Central memory CD8-positive, alpha-beta T cell (primary cell): ENCODE measurements around the gene PFN3.
A peak's percentile ranks its signal among the peaks of the same experiment; 100 is the strongest.
"Not testable (repeated sequence)": the region's sequence is repeated elsewhere in the genome, so short reads cannot be mapped to it uniquely, and the experiment has no call there.

Experiments used
- ATAC-seq: fragments of 150-1000 bp; cut with Tn5 transposase; replicated peaks from 2 replicates; pipeline ENCODE4 v1.10.0; 2022; ENCODE audit warnings: mild to moderate bottlenecking, moderate FRiP score, moderate number of reproducible peaks; ENCODE audit not compliant: poor library complexity, severe bottlenecking; ENCODE audit errors: extremely low read depth
- DNase-seq, 2 donors: peaks; one replicate each; pipeline ENCODE4 v3.0.0; 2021; ENCODE audit warnings: low spot score in 2 of 2
- H3K27ac Mint-ChIP-seq: one replicate; pipeline ENCODE4 v1.8.0; 2022; ENCODE audit warnings: low read depth, mild to moderate bottlenecking, moderate library complexity, mixed read lengths
- H3K27me3 Mint-ChIP-seq: one replicate; pipeline ENCODE4 v1.8.0; 2022; ENCODE audit warnings: mixed read lengths
- H3K36me3 Mint-ChIP-seq: one replicate; pipeline ENCODE4 v1.8.0; 2022; ENCODE audit warnings: mild to moderate bottlenecking, moderate library complexity, mixed read lengths; ENCODE audit not compliant: insufficient read depth
- H3K4me1 Mint-ChIP-seq: one replicate; pipeline ENCODE4 v1.8.0; 2022; ENCODE audit warnings: mixed read lengths
- H3K4me3 Mint-ChIP-seq: one replicate; pipeline ENCODE4 v1.8.0; 2022; ENCODE audit warnings: mild to moderate bottlenecking, moderate library complexity, mixed read lengths
- H3K9me3 Mint-ChIP-seq: one replicate; pipeline ENCODE4 v1.8.0; 2022; ENCODE audit warnings: mixed read lengths

PFN3 gene

DNA sequence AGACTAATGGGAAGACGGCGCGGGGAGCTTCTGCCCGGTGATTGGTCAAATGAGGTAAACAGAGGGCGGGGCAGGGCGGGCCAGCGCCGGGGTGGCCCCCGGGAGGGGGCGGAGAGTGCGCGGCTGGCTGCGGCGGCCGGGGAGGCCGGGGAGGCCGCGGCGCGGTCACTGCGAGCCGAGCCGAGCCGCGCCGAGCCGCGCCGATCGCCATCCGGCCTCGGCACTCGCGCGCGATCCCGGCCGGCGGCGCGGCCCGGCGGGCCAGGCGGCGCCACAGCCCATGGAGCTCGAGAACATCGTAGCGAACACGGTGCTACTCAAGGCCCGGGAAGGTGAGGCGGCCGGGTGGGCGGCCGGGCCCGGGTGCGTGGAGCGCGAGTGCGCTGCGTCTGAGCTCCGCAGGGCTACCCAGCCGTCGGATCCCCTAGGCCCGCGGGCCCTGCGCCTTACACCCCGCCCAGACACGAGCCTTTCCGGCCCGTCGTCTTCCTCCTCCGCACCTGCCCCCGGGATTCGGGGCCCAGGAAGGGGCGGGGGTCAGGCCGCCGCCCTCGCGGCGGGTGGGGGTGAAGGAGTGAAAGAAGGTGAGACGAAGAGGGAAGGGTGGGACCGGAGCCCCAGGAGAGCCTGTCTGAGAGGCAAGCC lies 26.2 kb upstream of the PFN3 start, which contains the start of gene GRK6:
TSS of gene GRK6 (plus strand) at position 111 of the 645 bp plus-strand sequence. CDS start at position 281, 170 bp downstream.
- peak; percentile 12 for ATAC-seq
- no peaks in the 10 kb centered on the region for H3K9me3 Mint-ChIP-seq
- H3K27ac Mint-ChIP-seq = peak within 1 kb of the TSS; percentile 93
- H3K4me1 Mint-ChIP-seq = peaks cover 55% of the 10 kb centered on the region
- DNase-seq = peak in 1 of 2 donors; percentile 56
- peak within 1 kb of the TSS; percentile 80 for H3K4me3 Mint-ChIP-seq
- peaks cover 37% of the 10 kb centered on the region for H3K36me3 Mint-ChIP-seq
- no peaks in the 10 kb centered on the region for H3K27me3 Mint-ChIP-seq

DNA sequence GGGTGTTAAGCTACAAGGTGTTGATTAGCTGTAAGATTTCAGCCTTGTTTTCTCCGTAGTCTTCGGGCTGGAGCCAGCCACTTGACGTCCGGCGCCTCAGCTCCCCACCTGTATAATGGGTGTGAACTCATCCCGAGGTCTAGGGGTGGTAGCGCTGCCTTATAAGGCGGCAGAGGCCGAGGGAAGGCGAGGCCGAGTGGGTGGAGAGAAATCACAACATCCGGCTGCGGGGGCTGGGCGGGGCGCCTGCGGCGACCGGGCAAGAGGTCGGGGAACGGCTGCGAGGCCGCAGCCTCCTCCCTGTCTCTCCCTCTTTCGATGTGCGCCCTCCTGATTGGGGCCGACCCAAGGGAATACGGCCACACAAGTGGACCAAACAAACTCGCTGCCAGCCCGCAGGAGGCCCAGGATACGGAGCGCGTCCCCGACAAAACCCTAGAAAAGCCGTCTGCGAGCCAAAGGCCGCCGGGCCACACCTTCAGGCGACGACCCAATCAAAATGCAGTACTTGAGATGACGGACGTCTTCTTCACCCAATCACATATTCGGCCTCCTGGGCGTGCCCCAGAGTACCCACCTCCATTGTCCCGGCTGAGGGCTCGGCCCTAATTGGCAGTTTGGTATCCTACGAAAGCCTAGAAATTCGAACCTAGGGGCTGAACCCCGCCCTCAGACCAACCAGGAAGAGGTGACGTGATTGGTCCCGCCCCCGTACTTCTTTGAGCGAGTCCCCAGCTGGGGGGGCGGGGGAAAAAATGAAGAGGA lies 25.5 kb upstream of the PFN3 start:
- no peaks in the 10 kb centered on the region for H3K9me3 Mint-ChIP-seq
- DNase-seq (peak; percentile 94 to 100), ATAC-seq (peak; percentile 85)
- peak overlapping the region; percentile 93 for H3K27ac Mint-ChIP-seq
- peaks cover 48% of the 10 kb centered on the region for H3K4me1 Mint-ChIP-seq
- peaks cover 30% of the 10 kb centered on the region for H3K36me3 Mint-ChIP-seq
- H3K4me3 Mint-ChIP-seq = peak overlapping the region; percentile 80
- H3K27me3 Mint-ChIP-seq = no peaks in the 10 kb centered on the region

DNA sequence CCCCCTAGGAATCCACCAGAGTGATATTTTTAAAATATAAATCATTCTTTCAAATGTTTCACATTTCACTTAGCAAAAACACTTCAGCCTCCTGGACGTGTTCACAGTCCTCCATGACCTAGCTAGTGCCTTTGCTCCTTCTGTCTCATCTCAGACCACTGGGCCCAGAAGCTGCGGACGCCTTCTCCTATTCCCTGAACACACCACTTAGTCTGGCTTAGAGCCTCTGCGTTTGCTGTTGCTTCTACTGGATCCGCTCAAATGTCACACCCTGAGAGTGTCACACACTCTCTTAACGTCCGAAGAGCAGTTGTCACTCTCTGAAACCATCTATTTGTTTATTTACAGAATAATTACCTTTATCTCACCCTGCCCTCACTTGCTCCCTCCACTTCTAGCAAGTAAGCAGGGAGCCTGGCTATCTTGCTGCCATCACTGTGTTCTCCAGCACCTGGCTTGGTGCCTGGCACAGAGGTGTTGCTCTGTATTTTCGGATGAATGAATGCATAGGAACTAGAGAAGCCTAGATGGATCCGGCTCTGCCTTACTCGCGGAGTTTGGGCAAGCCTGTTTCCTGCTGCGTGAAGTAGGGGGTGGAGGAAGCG lies 24.8 kb upstream of the PFN3 start:
- no peak for DNase-seq
- no peaks in the 10 kb centered on the region for H3K27me3 Mint-ChIP-seq
- ATAC-seq = peak; percentile 24
- peak overlapping the region; percentile 80 for H3K4me3 Mint-ChIP-seq
- H3K9me3 Mint-ChIP-seq = no peaks in the 10 kb centered on the region
- H3K4me1 Mint-ChIP-seq = peaks cover 41% of the 10 kb centered on the region
- H3K27ac Mint-ChIP-seq = peak overlapping the region; percentile 93
- peaks cover 23% of the 10 kb centered on the region for H3K36me3 Mint-ChIP-seq

DNA sequence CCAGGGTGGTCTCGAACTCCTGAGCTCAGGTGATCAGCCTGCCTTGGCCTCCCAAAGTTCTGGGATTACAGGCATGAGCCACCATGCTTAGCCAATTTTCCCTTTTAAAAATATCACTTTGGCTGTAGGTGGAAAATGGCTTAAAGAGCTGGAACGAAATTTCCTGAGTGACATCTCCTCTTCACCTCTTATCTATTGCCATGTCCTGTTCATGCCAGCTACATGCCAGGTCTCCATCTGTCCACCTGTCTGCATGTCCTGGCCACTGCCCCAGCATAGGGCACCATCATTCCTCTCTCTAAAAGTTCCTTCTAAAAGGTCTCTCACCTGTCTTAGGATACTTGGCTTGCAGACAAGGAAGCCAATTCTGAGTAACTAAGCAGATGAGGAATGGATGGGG lies 23.2 kb upstream of the PFN3 start:
- DNase-seq (no peak), ATAC-seq (no peak)
- no peaks in the 10 kb centered on the region for H3K9me3 Mint-ChIP-seq
- no peak overlapping the region for H3K4me3 Mint-ChIP-seq
- peaks cover 11% of the 10 kb centered on the region for H3K36me3 Mint-ChIP-seq
- H3K4me1 Mint-ChIP-seq = peaks cover 25% of the 10 kb centered on the region
- no peaks in the 10 kb centered on the region for H3K27me3 Mint-ChIP-seq
- no peak overlapping the region for H3K27ac Mint-ChIP-seq

DNA sequence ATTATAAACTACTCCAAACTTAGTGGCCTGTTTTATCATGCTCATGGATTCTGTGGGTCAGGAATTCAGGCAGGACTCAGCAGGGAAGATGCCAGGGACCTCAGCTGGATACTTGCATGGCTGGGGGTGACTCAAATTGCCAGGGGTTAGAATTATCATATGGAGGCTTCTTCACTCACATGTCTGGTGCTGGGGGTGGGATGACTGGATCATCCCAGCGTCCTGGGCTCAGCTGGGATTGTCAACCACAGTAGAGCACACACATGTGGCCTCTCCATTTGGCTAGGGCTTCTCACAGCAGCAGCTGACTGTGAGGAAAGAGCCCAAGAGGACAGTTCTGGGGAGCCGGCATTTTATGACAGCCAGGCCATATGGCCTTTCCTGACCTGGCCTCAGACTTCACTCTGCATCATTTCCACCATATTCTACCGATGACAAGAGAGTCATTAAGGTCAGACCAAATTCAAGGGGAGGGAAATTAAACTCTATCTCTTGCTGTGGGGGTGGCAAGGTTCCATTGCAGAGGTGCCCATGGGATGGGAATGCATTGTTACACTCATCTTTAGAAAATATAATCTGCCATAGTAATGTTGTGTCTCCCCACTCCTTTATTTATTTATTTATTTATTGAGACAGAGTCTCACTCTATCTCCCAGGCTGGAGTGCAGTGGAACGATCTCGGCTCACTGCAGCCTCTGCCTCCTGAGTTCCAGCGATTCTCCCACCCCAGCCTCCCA lies 20.8 kb upstream of the PFN3 start:
- Mint-ChIP-seq H3K27me3 (no peaks in the 10 kb centered on the region), H3K4me3 (no peak overlapping the region), H3K4me1 (peaks cover 16% of the 10 kb centered on the region), H3K27ac (no peak overlapping the region), H3K9me3 (no peaks in the 10 kb centered on the region), H3K36me3 (peaks cover 6% of the 10 kb centered on the region)
- ATAC-seq (no peak), DNase-seq (no peak)

DNA sequence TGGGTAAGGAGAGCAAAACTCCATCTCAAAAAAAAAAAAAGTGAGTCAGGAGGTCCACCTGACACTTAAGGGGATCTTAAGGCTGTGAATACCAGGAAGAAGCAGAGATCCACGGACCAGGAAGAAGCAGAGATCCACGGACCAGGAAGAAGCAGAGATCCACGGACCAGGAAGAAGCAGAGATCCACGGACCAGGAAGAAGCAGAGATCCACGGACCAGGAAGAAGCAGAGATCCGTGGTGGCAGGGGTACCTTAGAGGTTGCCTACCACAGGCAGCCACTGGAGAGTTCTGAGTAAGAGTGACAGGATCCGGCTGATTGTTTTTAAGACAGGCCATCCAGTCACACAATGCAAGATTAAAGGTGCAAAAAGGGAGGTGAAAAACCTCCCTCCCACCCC lies 20.0 kb upstream of the PFN3 start:
- not testable (repeated sequence) for H3K9me3 Mint-ChIP-seq, DNase-seq, H3K27me3 Mint-ChIP-seq, H3K4me3 Mint-ChIP-seq, ATAC-seq, H3K27ac Mint-ChIP-seq, H3K36me3 Mint-ChIP-seq
- H3K4me1 Mint-ChIP-seq = peaks cover 13% of the 10 kb centered on the region

DNA sequence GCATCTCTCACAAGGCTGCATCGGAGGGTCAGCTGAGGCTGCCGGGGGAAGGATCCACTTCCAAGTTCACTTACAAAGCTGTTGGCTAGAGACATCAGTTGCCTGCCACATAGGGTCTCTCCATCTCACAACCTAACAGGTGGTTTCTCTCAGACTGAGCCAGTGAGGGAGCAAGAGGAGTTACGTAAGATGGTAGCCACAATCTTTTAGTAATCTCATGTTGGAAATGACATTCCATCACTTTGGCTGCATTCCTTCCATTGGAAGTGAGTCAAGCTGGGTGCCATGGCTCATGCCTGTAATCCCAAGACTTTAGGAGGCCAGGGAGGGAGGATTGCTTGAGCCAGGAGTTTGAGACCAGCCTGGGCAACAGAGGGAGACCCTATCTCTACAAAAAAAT lies 18.6 kb upstream of the PFN3 start:
- ATAC-seq (no peak), DNase-seq (no peak)
- H3K9me3 Mint-ChIP-seq = no peaks in the 10 kb centered on the region
- peaks cover 2% of the 10 kb centered on the region for H3K36me3 Mint-ChIP-seq
- H3K4me3 Mint-ChIP-seq = no peak overlapping the region
- H3K4me1 Mint-ChIP-seq = peaks cover 7% of the 10 kb centered on the region
- no peak overlapping the region for H3K27ac Mint-ChIP-seq
- no peaks in the 10 kb centered on the region for H3K27me3 Mint-ChIP-seq

DNA sequence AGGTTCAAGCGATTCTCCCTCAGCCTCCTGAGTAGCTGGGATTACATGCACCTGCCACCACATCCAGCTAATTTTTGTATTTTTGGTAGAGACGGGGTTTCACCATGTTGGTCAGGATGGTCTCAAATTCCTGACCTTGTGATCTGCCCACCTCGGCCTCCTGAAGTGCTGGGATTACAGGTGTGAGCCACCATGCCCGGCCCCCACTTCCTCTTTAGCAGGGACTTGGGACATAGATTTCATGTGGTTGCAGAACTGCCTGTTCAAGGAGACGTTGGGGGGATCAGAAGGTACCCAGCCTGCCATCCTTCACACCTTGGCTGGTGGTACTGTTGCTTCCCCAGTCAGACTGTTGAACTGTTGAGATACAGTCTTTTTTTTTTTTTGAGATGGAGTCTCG lies 16.6 kb upstream of the PFN3 start:
- H3K4me1 Mint-ChIP-seq = peaks cover 16% of the 10 kb centered on the region
- ATAC-seq = not testable (repeated sequence)

DNA sequence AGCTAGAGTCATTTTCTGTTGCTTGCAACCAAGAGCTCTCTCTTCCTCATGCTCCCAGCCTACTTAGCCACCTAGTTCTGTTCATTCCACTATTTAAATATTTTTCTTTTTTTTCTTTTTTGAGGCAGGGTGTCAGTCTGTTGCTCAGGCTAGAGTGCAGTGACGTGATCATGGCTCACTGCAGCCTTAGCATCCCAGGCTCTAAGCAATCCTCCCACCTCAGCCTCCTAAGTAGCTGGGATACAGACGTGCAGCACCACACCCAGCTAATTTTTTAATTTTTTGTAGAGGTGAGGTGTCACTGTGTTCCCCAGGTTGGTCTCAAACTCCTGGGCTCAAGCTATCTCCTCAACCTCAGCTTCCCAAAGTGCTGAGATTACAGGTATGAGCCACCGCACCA lies 14.0 kb upstream of the PFN3 start:
- DNase-seq = no peak
- no peak for ATAC-seq
- Mint-ChIP-seq H3K27me3 (no peaks in the 10 kb centered on the region), H3K4me3 (no peak overlapping the region), H3K9me3 (no peaks in the 10 kb centered on the region), H3K36me3 (peaks cover 11% of the 10 kb centered on the region), H3K4me1 (peaks cover 35% of the 10 kb centered on the region), H3K27ac (no peak overlapping the region)

More for the DNA sequence above, 16.6 kb upstream of the PFN3 start:
- H3K4me3 Mint-ChIP-seq, DNase-seq, H3K9me3 Mint-ChIP-seq, H3K27ac Mint-ChIP-seq, H3K36me3 Mint-ChIP-seq, H3K27me3 Mint-ChIP-seq: not testable (repeated sequence)

DNA sequence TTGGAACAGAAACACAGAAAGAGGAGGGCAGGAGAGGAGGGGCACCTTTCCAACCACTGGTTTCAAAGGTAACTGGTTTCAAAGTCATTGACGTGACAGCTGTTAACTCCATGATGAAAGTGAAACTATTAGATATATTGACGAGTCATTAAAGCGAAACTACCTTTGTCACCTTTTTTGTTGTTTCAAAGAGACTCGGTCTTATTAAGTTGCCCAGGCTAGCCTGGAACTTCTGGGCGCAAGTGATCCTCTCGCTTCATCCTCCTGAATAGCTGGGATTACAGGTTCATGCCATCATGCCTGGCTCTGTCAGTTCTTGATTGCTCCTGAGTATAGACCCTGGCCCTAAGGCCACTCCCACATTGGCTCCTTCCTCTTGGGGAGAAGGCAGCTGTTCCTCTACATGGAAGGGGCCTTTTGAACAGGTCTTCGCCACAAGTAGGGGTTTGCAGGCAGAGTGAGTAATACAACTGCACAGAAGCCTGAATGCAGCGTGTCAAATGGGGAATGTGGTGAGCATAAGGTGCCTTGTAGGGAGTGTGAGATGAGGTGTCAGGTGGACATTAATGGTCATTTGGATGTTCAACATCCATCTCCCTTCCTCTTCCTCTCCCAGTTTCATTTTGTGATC lies 12.3 kb upstream of the PFN3 start:
- Mint-ChIP-seq H3K4me3 (peak overlapping the region; percentile 76), H3K27me3 (no peaks in the 10 kb centered on the region), H3K27ac (peak overlapping the region; percentile 82), H3K9me3 (no peaks in the 10 kb centered on the region), H3K4me1 (peaks cover 42% of the 10 kb centered on the region), H3K36me3 (peaks cover 11% of the 10 kb centered on the region)
- ATAC-seq = peak; percentile 75
- no peak for DNase-seq

DNA sequence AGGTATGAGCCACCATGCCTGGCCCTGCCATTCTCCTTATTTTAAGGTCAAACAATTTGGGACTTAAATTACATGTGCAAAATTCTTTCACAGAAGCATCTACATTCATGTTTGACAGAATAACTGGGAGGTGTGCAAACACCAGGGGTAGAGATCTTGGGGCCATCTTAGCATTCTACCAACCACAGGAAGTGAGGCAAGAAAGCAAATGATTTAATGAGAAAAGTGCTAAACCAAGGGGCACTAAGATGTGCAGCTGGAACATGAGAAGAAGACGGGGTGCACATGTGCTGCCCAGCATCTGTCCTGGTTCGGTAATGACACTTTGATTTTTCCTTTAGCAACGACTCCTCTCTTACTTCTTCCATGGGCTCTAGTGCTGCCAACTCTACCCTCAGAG lies 10.1 kb upstream of the PFN3 start:
- Mint-ChIP-seq H3K36me3 (peaks cover 11% of the 10 kb centered on the region), H3K4me3 (peak overlapping the region; percentile 27), H3K27ac (peak overlapping the region; percentile 11), H3K9me3 (no peaks in the 10 kb centered on the region), H3K27me3 (no peaks in the 10 kb centered on the region), H3K4me1 (peaks cover 47% of the 10 kb centered on the region)
- ATAC-seq (peak; percentile 37), DNase-seq (no peak)
